CD14-positive monocyte (primary cell): Measurements from ENCODE around the gene CXCL5. TPM values are rescaled to one million over a fixed set of nuclear protein-coding genes. Genes with fewer than 3 reads are reported as not detected.

Source experiments
- DNase-seq, 3 donors: peaks; one replicate each; pipeline ENCODE4 v3.0.0-alpha.2; 2011 to 2022
- H2AFZ ChIP-seq: 2 replicates; pipeline ENCODE4 v1.6.0; 2012; ENCODE audit warnings: mild to moderate bottlenecking, low read depth, low read length, inconsistent platforms; ENCODE audit not compliant: insufficient read depth, poor library complexity, severe bottlenecking
- H3K27ac ChIP-seq, 2 donors: 1 replicate in 1 of 2; 2 replicates in 1 of 2; pipeline ENCODE4 v1.5.1; 2012 to 2013; ENCODE audit warnings: low read length in 2 of 2, control low read depth in 1 of 2, inconsistent platforms in 1 of 2, low read depth in 1 of 2, mild to moderate bottlenecking in 1 of 2
- H3K27me3 ChIP-seq, 2 donors: one replicate each; pipeline versions ENCODE4 v1.6.0 to v1.6.1; 2011 to 2013; ENCODE audit warnings: low read length in 2 of 2; ENCODE audit not compliant: control insufficient read depth in 2 of 2, insufficient read depth in 2 of 2
- H3K36me3 ChIP-seq, 2 donors: replicated peaks in 1 of 2; 1 replicate in 1 of 2; 2 replicates in 1 of 2; pipeline versions ENCODE4 v1.5.1 to v1.6.1; 2012 to 2013; ENCODE audit warnings: low read length in 2 of 2, control low read depth in 1 of 2, inconsistent platforms in 1 of 2, mild to moderate bottlenecking in 1 of 2; ENCODE audit not compliant: insufficient read depth in 2 of 2, control insufficient read depth in 1 of 2
- H3K4me1 ChIP-seq, 2 donors: 1 replicate in 1 of 2; 2 replicates in 1 of 2; pipeline versions ENCODE4 v1.5.1 to v1.6.1; 2012 to 2013; ENCODE audit warnings: low read length in 2 of 2, control low read depth in 1 of 2, inconsistent platforms in 1 of 2, mild to moderate bottlenecking in 1 of 2, moderate library complexity in 1 of 2; ENCODE audit not compliant: insufficient read depth in 2 of 2, control insufficient read depth in 1 of 2
- H3K4me2 ChIP-seq: replicated peaks from 2 replicates; pipeline ENCODE3; 2012; ENCODE audit warnings: low read length, moderate library complexity, mild to moderate bottlenecking; ENCODE audit not compliant: poor library complexity, severe bottlenecking; ENCODE audit errors: extremely low read depth
- H3K4me3 ChIP-seq, 3 experiments: fragments of 200-600 bp in 1 of 3; sonication (generic) in 1 of 3; replicated peaks in 1 of 3; 1 replicate in 2 of 3; 2 replicates in 1 of 3; pipeline ENCODE4 v1.5.1; 2011 to 2013; ENCODE audit warnings: low read length in 3 of 3, mild to moderate bottlenecking in 3 of 3, control low read depth in 2 of 3, low read depth in 2 of 3, inconsistent platforms in 1 of 3, moderate library complexity in 1 of 3
- H3K79me2 ChIP-seq: 2 replicates; pipeline ENCODE4 v1.6.0; 2012; ENCODE audit warnings: mild to moderate bottlenecking, control low read depth, inconsistent platforms, low read length, moderate library complexity; ENCODE audit not compliant: insufficient read depth
- H3K9ac ChIP-seq: 2 replicates; pipeline ENCODE4 v1.6.0; 2017; ENCODE audit warnings: low read length, mild to moderate bottlenecking; ENCODE audit not compliant: insufficient read depth, poor library complexity, severe bottlenecking
- H3K9me3 ChIP-seq, 2 donors: replicated peaks in 1 of 2; 1 replicate in 1 of 2; 2 replicates in 1 of 2; pipeline versions ENCODE4 v1.5.1 to v1.6.1; 2012 to 2013; ENCODE audit warnings: low read length in 2 of 2, control low read depth in 1 of 2; ENCODE audit not compliant: control insufficient read depth in 1 of 2, insufficient read depth in 1 of 2
- H4K20me1 ChIP-seq: 2 replicates; pipeline ENCODE4 v1.6.0; 2012; ENCODE audit warnings: mild to moderate bottlenecking, low read length, control low read depth, moderate library complexity; ENCODE audit not compliant: insufficient read depth
- H3K27ac Mint-ChIP-seq, 7 donors: one replicate each; pipeline ENCODE4 v1.8.0; 2020; ENCODE audit warnings: mild to moderate bottlenecking in 7 of 7, mixed read lengths in 7 of 7, moderate library complexity in 6 of 7, inconsistent platforms in 2 of 7
- H3K27me3 Mint-ChIP-seq, 3 donors: one replicate each; pipeline ENCODE4 v1.8.0; 2021 to 2022; ENCODE audit warnings: low read depth in 3 of 3, mild to moderate bottlenecking in 3 of 3, mixed read lengths in 3 of 3, moderate library complexity in 3 of 3, inconsistent platforms in 1 of 3
- H3K36me3 Mint-ChIP-seq, 2 donors: one replicate each; pipeline ENCODE4 v1.8.0; 2020; ENCODE audit warnings: mixed read lengths in 2 of 2, inconsistent platforms in 1 of 2, mild to moderate bottlenecking in 1 of 2
- H3K4me1 Mint-ChIP-seq: one replicate; pipeline ENCODE4 v1.8.0; 2020; ENCODE audit warnings: mild to moderate bottlenecking, mixed read lengths
- H3K4me3 Mint-ChIP-seq, 2 donors: one replicate each; pipeline ENCODE4 v1.8.0; 2020; ENCODE audit warnings: mild to moderate bottlenecking in 2 of 2, mixed read lengths in 2 of 2, moderate library complexity in 1 of 2
- H3K9me3 Mint-ChIP-seq, 7 donors: one replicate each; pipeline ENCODE4 v1.8.0; 2020 to 2022; ENCODE audit warnings: mixed read lengths in 7 of 7, mild to moderate bottlenecking in 6 of 7, moderate library complexity in 6 of 7, inconsistent platforms in 2 of 7
- WGBS: methylation state at CpG from one replicate; pipeline ENCODE4 v1.1.5; 2013; ENCODE audit warnings: missing lambda C conversion rate; ENCODE audit not compliant: insufficient coverage; 5-methylcytosine and 5-hydroxymethylcytosine counted together
- intact Hi-C, 2 donors: fragments of 100-400 bp; cut with micrococcal nuclease; formaldehyde crosslinking; loops; one replicate each; pipeline versions ENCODE4 v1.15.0 to v1.15.1; 2023
- polyA plus RNA-seq, 3 donors: library from polyadenylated mRNA; depleted of rRNA in 1 of 3; unstranded in 2 of 3; stranded (reverse) in 1 of 3; fragments of 300-500 nt in 2 of 3; fragments of >200 nt in 1 of 3; fragmentation: Illumina TruSeq in 2 of 3; gene quantifications; 1 replicate in 2 of 3; 2 replicates in 1 of 3; pipeline ENCODE4 v1.2.3, GENCODE V29; 2012 to 2021
- TF ChIP-seq, protein P1 (sequence below): fragments of 200-600 bp; IDR thresholded peaks from one replicate; pipeline ENCODE4 v1.8.0; 2022; ENCODE audit warnings: antibody characterized with exemption, mild to moderate bottlenecking

CXCL5 gene
- polyA plus RNA-seq, 3 donors: 0.15 TPM; not detected in 2

DNA sequence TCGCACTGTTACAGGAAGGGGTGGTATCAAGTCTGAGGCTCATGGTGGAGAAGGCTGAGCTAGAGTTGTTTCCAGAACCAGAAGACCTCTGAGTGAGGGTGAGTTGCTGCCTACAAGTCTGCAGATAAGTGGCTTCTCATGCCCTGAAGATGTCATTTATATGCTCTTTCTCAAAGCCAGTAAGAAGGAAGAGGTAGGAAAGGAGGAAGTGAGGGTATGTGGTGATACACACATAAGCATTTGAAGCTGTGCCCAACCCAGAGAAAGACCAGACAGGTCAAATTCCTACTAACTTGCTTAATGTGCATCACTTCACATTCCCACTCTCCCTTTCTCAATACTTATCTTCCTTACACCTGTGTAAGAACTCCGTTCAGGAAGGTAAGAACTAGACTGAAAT, 10.4 kb downstream of the CXCL5 start, which contains the start of gene PPBP:
Gene PPBP, minus strand, starts transcription at position 130 of the 400 bp plus-strand sequence. Its CDS starts 87 bp downstream, at position 43.
- no peaks in the 10 kb centered on the region for H3K4me1 ChIP-seq
- Mint-ChIP-seq H3K9me3 (peaks cover 0 to 3% (median 0%) of the 10 kb centered on the region in 7 donors), H3K36me3 (no peaks in the 10 kb centered on the region), H3K27me3 (peaks cover 0 to 2% (median 2%) of the 10 kb centered on the region in 3 donors), H3K27ac (no peak within 1 kb of the TSS), H3K4me1 (peaks cover 2% of the 10 kb centered on the region), H3K4me3 (no peak within 1 kb of the TSS)
- no peak for DNase-seq
- H3K4me3 ChIP-seq: no peak within 1 kb of the TSS
- intact Hi-C loops: no loop called here
- TF ChIP-seq, protein P1, sequence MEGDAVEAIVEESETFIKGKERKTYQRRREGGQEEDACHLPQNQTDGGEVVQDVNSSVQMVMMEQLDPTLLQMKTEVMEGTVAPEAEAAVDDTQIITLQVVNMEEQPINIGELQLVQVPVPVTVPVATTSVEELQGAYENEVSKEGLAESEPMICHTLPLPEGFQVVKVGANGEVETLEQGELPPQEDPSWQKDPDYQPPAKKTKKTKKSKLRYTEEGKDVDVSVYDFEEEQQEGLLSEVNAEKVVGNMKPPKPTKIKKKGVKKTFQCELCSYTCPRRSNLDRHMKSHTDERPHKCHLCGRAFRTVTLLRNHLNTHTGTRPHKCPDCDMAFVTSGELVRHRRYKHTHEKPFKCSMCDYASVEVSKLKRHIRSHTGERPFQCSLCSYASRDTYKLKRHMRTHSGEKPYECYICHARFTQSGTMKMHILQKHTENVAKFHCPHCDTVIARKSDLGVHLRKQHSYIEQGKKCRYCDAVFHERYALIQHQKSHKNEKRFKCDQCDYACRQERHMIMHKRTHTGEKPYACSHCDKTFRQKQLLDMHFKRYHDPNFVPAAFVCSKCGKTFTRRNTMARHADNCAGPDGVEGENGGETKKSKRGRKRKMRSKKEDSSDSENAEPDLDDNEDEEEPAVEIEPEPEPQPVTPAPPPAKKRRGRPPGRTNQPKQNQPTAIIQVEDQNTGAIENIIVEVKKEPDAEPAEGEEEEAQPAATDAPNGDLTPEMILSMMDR: no peak
- H3K27ac ChIP-seq: no peak within 1 kb of the TSS
- WGBS: 70% methylated on average over 1 of the region's 2 CpGs
- H3K4me2 ChIP-seq: no peak within 1 kb of the TSS
- H2AFZ ChIP-seq: no peak within 1 kb of the TSS
- H4K20me1 ChIP-seq: no peaks in the 10 kb centered on the region
- no peaks in the 10 kb centered on the region for H3K79me2 ChIP-seq
- H3K9ac ChIP-seq: no peak within 1 kb of the TSS
- no peaks in the 10 kb centered on the region for H3K9me3 ChIP-seq
- H3K27me3 ChIP-seq: no peaks in the 10 kb centered on the region
- no peaks in the 10 kb centered on the region for H3K36me3 ChIP-seq

GRCh38 chr4:73985528-73985852, 13.0 kb downstream of the CXCL5 start:
- H3K36me3 Mint-ChIP-seq: no peaks in the 10 kb centered on the region
- peaks cover 10% of the 10 kb centered on the region for H3K4me1 Mint-ChIP-seq
- no peaks in the 10 kb centered on the region for H3K9me3 ChIP-seq
- H3K9ac ChIP-seq: no peak overlapping the region
- peaks cover 0 to 6% of the 10 kb centered on the region in 2 donors for H3K27me3 ChIP-seq
- H3K27me3 Mint-ChIP-seq: peaks cover 4 to 9% (median 8%) of the 10 kb centered on the region in 3 donors
- H3K9me3 Mint-ChIP-seq: peaks cover 0 to 3% (median 0%) of the 10 kb centered on the region in 7 donors
- no peak overlapping the region for H2AFZ ChIP-seq
- intact Hi-C loops: no loop called here
- no peak for DNase-seq
- H3K27ac ChIP-seq: no peak overlapping the region
- H3K79me2 ChIP-seq: no peaks in the 10 kb centered on the region
- H3K4me1 ChIP-seq: peaks cover 0 to 4% of the 10 kb centered on the region in 2 donors
- H3K4me2 ChIP-seq: no peak overlapping the region
- no peak overlapping the region for H3K4me3 Mint-ChIP-seq
- TF ChIP-seq, protein P1: no peak
- no peak overlapping the region for H3K27ac Mint-ChIP-seq
- H3K4me3 ChIP-seq: no peak overlapping the region
- H3K36me3 ChIP-seq: no peaks in the 10 kb centered on the region
- WGBS: no CpG with 5 or more reads among the region's 1 CpG
- no peaks in the 10 kb centered on the region for H4K20me1 ChIP-seq
